ENCODE measurements around the gene VSIG4. TPM values are rescaled to one million over a fixed set of nuclear protein-coding genes. Genes with fewer than 3 reads are reported as not detected.

The VSIG4 gene
- total RNA-seq, 1 donor from 2014 or later = not detected

- DNase-seq = no peak
Measured at GRCh38 chrX:66023385-66024091, 16.3 kb downstream of the VSIG4 start.

- DNase-seq = peak; percentile 3
Measured at GRCh38 chrX:66022632-66023384, 17.1 kb downstream of the VSIG4 start.

- no peak for DNase-seq
Measured at GRCh38 chrX:66021765-66022631, 17.9 kb downstream of the VSIG4 start.

GRCh38 chrX:66021401-66021764, 18.5 kb downstream of the VSIG4 start:
- DNase-seq = no peak

- DNase-seq = no peak
Measured at GRCh38 chrX:66020631-66021334, 19.1 kb downstream of the VSIG4 start.

- no peak for DNase-seq
Measured at GRCh38 chrX:66019974-66020373, 19.9 kb downstream of the VSIG4 start.

- DNase-seq = no peak
Measured at GRCh38 chrX:66019310-66019652, 20.6 kb downstream of the VSIG4 start.

- no peak for DNase-seq
Measured at GRCh38 chrX:66018585-66019309, 21.1 kb downstream of the VSIG4 start.

- no peak for DNase-seq
Measured at GRCh38 chrX:66017659-66018170, 22.2 kb downstream of the VSIG4 start.

- DNase-seq = no peak
Measured at GRCh38 chrX:66016905-66017658, 22.8 kb downstream of the VSIG4 start.

GRCh38 chrX:66015900-66016689, 23.8 kb downstream of the VSIG4 start:
- DNase-seq = no peak

GRCh38 chrX:66015152-66015831, 24.6 kb downstream of the VSIG4 start:
- DNase-seq = no peak

GRCh38 chrX:66014556-66014955, 25.3 kb downstream of the VSIG4 start:
- no peak for DNase-seq

- no peak for DNase-seq
Measured at GRCh38 chrX:66014084-66014483, 25.8 kb downstream of the VSIG4 start.

- no peak for DNase-seq
Measured at GRCh38 chrX:66013194-66013816, 26.6 kb downstream of the VSIG4 start.

- DNase-seq = no peak
Measured at GRCh38 chrX:66012094-66012534, 27.8 kb downstream of the VSIG4 start.

GRCh38 chrX:66009231-66009845, 30.5 kb downstream of the VSIG4 start:
- DNase-seq = no peak

GRCh38 chrX:66008328-66008970, 31.4 kb downstream of the VSIG4 start:
- no peak for DNase-seq

Data from dermis blood vessel endothelial cell (primary cell).